Epithelial cell of esophagus (primary cell): ENCODE results near the gene SND1.

Experiments used
- DNase-seq: peaks from one replicate; pipeline ENCODE4 v3.0.0; 2010; ENCODE audit warnings: low read depth
- H3K4me3 ChIP-seq: 2 replicates; pipeline ENCODE4 v1.5.1; 2011; ENCODE audit warnings: mild to moderate bottlenecking, low read length, control low read depth
- CTCF ChIP-seq: IDR thresholded peaks from 2 replicates; pipeline ENCODE4 v1.5.1; 2011; ENCODE audit warnings: low read depth, mild to moderate bottlenecking, low read length, control low read depth, inconsistent platforms; ENCODE audit not compliant: insufficient read depth; ENCODE audit errors: missing control alignments

SND1 gene

GRCh38 chr7:127905491-127906330, 253.7 kb downstream of the SND1 start:
- no peak overlapping the region for H3K4me3 ChIP-seq
- DNase-seq: peak; percentile 74
- no peak for TF ChIP-seq CTCF

GRCh38 chr7:127907110-127908040, 255.4 kb downstream of the SND1 start:
- DNase-seq: peak; percentile 50
- no peak for TF ChIP-seq CTCF
- no peak overlapping the region for H3K4me3 ChIP-seq

- no peak overlapping the region for H3K4me3 ChIP-seq
- DNase-seq: no peak
- TF ChIP-seq CTCF: no peak
Measured at GRCh38 chr7:127908430-127909258, 256.6 kb downstream of the SND1 start.

- no peak for TF ChIP-seq CTCF
- DNase-seq: no peak
- H3K4me3 ChIP-seq: no peak overlapping the region
Measured at GRCh38 chr7:127909424-127910152, 257.6 kb downstream of the SND1 start.

GRCh38 chr7:127910670-127911069, 258.7 kb downstream of the SND1 start:
- no peak for DNase-seq
- H3K4me3 ChIP-seq: no peak overlapping the region
- no peak for TF ChIP-seq CTCF

GRCh38 chr7:127911968-127912511, 260.0 kb downstream of the SND1 start:
- H3K4me3 ChIP-seq: no peak overlapping the region
- DNase-seq: no peak
- no peak for TF ChIP-seq CTCF
